ENCODE results near the gene CLPSL2. TPM values are rescaled to one million over a fixed set of nuclear protein-coding genes. Genes with fewer than 3 reads are reported as not detected.
A peak's percentile ranks its signal among the peaks of the same experiment; 100 is the strongest.

The CLPSL2 gene
- total RNA-seq, 2 experiments from 2014 or later = not detected

DNA sequence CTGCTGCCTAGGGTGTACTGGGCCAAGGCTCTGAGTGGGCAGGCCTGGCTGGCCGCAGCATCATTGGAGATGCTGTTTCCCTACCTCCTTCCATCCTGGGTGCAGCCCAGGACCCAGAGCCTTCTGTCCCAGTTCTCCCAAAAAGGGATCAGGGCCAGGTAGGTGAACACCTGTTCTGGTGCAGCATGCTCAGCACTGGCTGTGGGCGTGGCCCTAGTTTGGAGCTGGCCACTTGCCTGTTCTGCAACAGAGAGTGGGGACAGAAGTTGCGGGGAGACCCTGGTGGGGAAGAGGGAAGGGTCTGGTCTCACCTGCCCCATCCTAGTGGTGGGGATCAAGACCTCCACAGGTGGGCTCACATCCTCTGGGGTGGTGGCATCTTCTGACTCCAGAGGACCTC, 40.9 kb upstream of the CLPSL2 start:
- H3K4me3 Mint-ChIP-seq = no peak overlapping the region
- H3K27me3 Mint-ChIP-seq (ENCODE audit: low read depth) = no peaks in the 10 kb centered on the region
- DNase-seq = no peak
- H3K36me3 Mint-ChIP-seq (ENCODE audit: low read depth) = no peaks in the 10 kb centered on the region
- no peaks in the 10 kb centered on the region for H3K9me3 Mint-ChIP-seq
- intact Hi-C loops (cut with micrococcal nuclease) = loop anchor here (5.0 kb wide), 1 partner anchor 268 kb away; the partner anchor contains the start of gene RPL10A
- no peak overlapping the region for H3K27ac Mint-ChIP-seq
- peaks cover 58% of the 10 kb centered on the region for H3K4me1 Mint-ChIP-seq (ENCODE audit: low read depth)
- CTCF ChIA-PET = interaction anchor here (0.6 to 6.1 kb wide), 22 partner anchors 9 to 317 kb away, joined by 3 to 207 read pairs (median 16); no protein-coding TSS in a partner anchor

DNA sequence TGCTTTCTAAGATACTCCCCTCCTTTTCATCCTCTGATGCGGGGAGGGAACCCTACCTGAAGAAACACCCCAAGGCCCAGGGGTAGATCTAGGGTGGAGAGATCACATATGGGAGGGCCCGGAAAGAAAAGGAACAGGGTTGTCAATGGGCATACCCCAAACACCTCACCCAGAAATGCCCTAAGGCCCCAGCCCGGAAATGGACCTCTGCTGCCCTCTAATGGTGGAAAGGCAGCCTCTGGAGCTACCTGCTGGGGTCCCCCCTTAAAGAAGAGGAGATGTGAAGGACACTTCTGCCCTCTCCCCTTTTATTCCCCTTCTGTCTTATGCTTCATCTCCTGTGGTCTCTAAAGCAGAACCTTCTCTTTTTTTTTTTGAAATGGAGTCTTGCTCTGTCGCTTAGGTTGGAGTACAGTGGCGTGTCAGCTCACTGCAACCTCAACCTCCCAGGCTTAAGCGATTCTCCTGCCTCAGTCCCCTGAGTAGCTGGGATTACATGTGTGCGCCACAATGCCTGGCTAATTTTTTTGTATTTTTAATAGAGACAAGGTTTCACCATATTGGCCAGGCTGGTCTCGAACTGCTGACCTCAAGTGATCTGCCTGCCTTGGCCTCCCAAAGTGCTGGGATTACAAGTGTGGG, 40.0 kb upstream of the CLPSL2 start:
- Mint-ChIP-seq H3K4me3 (no peak overlapping the region), H3K36me3 (ENCODE audit: low read depth) (no peaks in the 10 kb centered on the region), H3K27me3 (ENCODE audit: low read depth) (no peaks in the 10 kb centered on the region), H3K4me1 (ENCODE audit: low read depth) (peaks cover 52% of the 10 kb centered on the region), H3K27ac (no peak overlapping the region), H3K9me3 (no peaks in the 10 kb centered on the region)
- peak; percentile 93 for DNase-seq
- CTCF ChIA-PET = interaction anchor here (0.6 to 6.1 kb wide), 51 partner anchors 10 to 395 kb away, joined by 3 to 207 read pairs (median 5); partner anchors contain the start of gene TEAD3
- intact Hi-C loops (cut with micrococcal nuclease) = loop anchor here (1.0 to 5.0 kb wide), 5 partner anchors 48 to 394 kb away; partner anchors contain the start of genes FKBP5, PPARD and RPL10A

DNA sequence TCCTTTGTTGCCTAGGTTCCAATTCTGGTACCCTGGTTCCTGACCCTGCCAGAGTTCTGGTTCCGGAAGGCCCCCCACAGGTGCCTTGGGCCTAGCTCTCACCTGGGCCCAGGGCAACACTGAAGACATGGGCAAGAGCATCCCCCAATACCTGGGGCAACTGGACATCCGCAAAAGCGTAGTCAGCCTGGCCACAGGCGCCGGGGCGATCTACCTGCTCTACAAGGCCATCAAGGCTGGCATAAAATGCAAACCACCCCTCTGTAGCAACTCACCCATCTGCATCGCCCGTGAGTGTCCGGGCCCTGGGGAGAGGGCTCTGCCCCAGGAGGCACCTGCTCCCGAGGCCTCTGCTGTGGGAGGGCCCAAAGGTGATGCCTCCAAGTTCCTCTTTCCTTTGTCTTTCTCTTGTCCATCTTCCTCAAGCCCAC, 39.4 kb upstream of the CLPSL2 start, which contains the start of gene ARMC12:
Gene ARMC12 (plus strand): TSS at position 51 of the 431 bp plus-strand sequence. CDS start 77 bp downstream, at position 128.
- H3K36me3 Mint-ChIP-seq (ENCODE audit: low read depth) = no peaks in the 10 kb centered on the region
- H3K27ac Mint-ChIP-seq = peak within 1 kb of the TSS; percentile 77
- no peak for DNase-seq
- no peaks in the 10 kb centered on the region for H3K27me3 Mint-ChIP-seq (ENCODE audit: low read depth)
- CTCF ChIA-PET = interaction anchor here (0.5 to 6.1 kb wide), 58 partner anchors 8 to 505 kb away, joined by 3 to 207 read pairs (median 5); partner anchors contain the start of gene TEAD3
- no peaks in the 10 kb centered on the region for H3K9me3 Mint-ChIP-seq
- peak within 1 kb of the TSS; percentile 29 for H3K4me3 Mint-ChIP-seq
- intact Hi-C loops (cut with micrococcal nuclease) = loop anchor here (1.0 to 5.0 kb wide), 9 partner anchors 48 to 440 kb away; partner anchors contain the start of genes DEF6, FKBP5, PPARD and RPL10A
- peaks cover 52% of the 10 kb centered on the region for H3K4me1 Mint-ChIP-seq (ENCODE audit: low read depth)

DNA sequence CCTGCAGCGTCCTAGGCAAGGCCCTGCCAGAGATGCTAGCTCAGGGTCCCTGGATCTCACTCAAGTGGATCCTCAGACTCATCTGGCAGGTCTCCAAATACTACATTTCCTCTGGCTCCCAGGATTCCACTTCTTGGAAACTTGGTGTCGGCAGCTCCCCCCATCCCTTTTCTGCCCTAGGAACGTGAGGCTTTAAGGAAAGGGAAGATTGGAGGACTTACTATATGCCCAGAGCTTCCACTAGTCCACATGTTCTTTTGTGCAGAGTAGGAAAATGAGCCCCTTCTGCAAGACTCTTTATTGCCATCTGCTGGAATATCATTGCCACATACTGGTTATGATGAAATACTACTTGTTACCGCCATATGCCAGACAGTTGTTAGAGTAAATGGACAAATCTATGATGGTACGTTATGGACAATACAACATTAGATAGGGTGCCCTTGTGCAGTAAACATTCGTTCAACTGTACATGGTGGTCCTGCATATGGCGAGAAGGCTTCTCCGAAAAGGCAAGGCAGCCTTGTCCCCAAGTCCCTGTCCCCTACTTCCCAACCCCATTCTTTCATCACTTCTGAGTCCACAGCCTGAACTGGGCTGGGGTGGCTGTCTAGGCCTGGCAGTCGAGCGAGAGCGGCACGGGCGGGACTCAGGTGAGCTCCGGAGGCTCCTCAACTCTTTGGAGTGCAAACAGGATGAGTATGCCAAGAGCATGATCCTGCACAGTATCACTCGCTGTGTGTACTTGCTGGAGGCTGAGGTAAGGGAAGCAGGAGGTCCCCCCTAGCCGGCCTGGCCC, 38.8 kb upstream of the CLPSL2 start:
- Mint-ChIP-seq H3K9me3 (no peaks in the 10 kb centered on the region), H3K36me3 (ENCODE audit: low read depth) (no peaks in the 10 kb centered on the region), H3K27me3 (ENCODE audit: low read depth) (no peaks in the 10 kb centered on the region), H3K4me1 (ENCODE audit: low read depth) (peaks cover 47% of the 10 kb centered on the region), H3K4me3 (peak overlapping the region; percentile 29), H3K27ac (peak overlapping the region; percentile 77)
- no peak for DNase-seq
- intact Hi-C loops (cut with micrococcal nuclease) = loop anchor here (1.0 to 5.0 kb wide), 7 partner anchors 49 to 440 kb away; partner anchors contain the start of genes DEF6, FKBP5, PPARD and RPL10A
- CTCF ChIA-PET = interaction anchor here (0.5 to 6.1 kb wide), 48 partner anchors 9 to 505 kb away, joined by 3 to 207 read pairs (median 5); partner anchors contain the start of gene TEAD3

DNA sequence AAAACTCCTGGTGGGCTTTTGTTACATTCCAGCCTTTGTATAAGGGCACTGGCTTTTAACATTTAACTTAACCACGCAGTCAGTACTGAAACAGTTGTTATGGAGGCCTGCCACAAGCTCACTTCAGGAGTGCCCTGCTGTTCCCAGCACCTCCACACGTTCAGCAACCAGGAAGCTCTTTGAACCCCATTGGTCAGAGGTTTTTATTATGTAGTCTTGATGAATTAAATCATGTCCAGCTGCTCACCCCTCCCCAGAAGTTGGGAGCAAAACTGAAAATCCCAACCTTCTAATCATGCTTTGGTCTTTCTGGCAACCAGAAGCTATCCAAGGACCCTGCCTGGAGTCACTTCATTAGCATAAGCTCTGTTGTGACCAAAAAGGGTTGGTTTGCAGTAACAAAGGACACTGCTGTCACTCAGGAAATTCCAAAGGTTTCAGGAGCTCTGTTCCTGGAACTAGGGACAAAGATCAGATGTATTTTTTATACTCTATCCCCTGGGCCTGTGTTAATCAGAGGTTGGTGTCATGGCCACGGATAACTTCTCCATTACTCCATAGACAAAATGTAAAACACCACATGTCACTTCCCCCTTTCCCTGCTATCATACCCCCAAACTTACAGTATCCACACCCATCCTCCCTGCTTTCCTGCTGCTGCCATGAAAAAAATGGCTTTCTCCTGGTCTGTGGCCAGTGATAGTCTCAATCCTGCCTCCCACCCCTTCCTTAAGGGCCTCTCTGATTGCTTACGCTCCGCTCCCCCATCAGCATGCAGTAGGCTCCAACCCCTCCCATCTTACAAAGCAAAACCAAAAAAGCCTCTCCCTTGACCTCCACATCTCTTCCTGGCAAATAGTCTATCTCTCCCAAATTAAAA, 36.5 kb upstream of the CLPSL2 start:
- H3K27ac Mint-ChIP-seq = no peak overlapping the region
- H3K36me3 Mint-ChIP-seq (ENCODE audit: low read depth) = no peaks in the 10 kb centered on the region
- H3K4me1 Mint-ChIP-seq (ENCODE audit: low read depth) = peaks cover 24% of the 10 kb centered on the region
- no peaks in the 10 kb centered on the region for H3K9me3 Mint-ChIP-seq
- DNase-seq = no peak
- CTCF ChIA-PET = interaction anchor here (0.6 to 6.1 kb wide), 4 partner anchors 28 to 217 kb away, joined by 3 to 207 read pairs (median 62); no protein-coding TSS in a partner anchor
- no peaks in the 10 kb centered on the region for H3K27me3 Mint-ChIP-seq (ENCODE audit: low read depth)
- intact Hi-C loops (cut with micrococcal nuclease) = loop anchor here (5.0 kb wide), 1 partner anchor 273 kb away; the partner anchor contains the start of gene RPL10A
- H3K4me3 Mint-ChIP-seq = no peak overlapping the region

DNA sequence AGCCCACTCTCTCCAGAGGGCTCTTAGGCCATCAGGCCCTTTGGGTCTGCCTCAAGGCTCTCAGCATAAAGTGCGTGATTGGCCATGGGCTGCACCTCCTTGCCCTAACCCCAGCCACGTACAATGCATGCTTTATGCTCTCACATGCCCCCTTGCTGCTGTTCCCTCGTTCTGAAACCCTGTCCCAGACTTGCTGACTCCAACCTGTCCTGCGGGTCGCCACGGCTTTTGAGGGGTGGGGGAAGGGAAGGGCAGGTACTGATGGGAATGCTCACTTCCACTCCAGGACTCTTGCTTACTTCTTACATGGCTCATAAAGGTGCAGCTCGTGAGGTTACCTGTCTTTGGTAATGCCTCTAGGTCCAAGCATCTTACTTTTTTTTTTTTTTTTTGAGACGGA, 33.6 kb upstream of the CLPSL2 start:
- intact Hi-C loops (cut with micrococcal nuclease) = no loop called here
- peaks cover 3% of the 10 kb centered on the region for H3K9me3 Mint-ChIP-seq
- CTCF ChIA-PET = interaction anchor here (0.7 to 1.1 kb wide), 3 partner anchors 33 to 220 kb away, joined by 3 to 6 read pairs (median 4); no protein-coding TSS in a partner anchor

DNA sequence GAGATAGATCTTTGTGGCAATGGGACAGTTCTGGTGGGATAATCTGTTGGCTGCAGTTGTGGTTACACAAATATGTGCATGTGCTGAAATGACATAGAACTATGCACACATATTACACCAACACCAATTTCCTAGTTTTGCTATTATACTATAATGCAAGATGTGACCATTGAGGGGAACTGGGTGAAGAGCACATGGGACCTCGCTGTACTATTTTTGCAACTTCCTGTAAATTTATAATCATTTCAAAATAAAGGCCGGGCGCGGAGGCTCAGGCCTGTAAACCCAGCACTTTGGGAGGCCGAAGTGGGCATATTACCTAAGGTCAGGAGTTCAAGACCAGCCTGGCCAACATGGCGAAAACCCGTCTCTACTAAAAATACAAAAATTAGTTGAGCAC, 30.9 kb upstream of the CLPSL2 start:
- H3K36me3 Mint-ChIP-seq (ENCODE audit: low read depth) = no peaks in the 10 kb centered on the region
- no peak overlapping the region for H3K27ac Mint-ChIP-seq
- CTCF ChIA-PET = no interaction called here
- H3K4me3 Mint-ChIP-seq = no peak overlapping the region
- DNase-seq = no peak
- intact Hi-C loops (cut with micrococcal nuclease) = no loop called here
- peaks cover 5% of the 10 kb centered on the region for H3K9me3 Mint-ChIP-seq
- no peaks in the 10 kb centered on the region for H3K4me1 Mint-ChIP-seq (ENCODE audit: low read depth)
- H3K27me3 Mint-ChIP-seq (ENCODE audit: low read depth) = no peaks in the 10 kb centered on the region

More for the DNA sequence above, 33.6 kb upstream of the CLPSL2 start:
- no peaks in the 10 kb centered on the region for H3K36me3 Mint-ChIP-seq (ENCODE audit: low read depth)
- no peaks in the 10 kb centered on the region for H3K4me1 Mint-ChIP-seq (ENCODE audit: low read depth)
- no peak overlapping the region for H3K4me3 Mint-ChIP-seq
- DNase-seq = no peak
- no peaks in the 10 kb centered on the region for H3K27me3 Mint-ChIP-seq (ENCODE audit: low read depth)
- no peak overlapping the region for H3K27ac Mint-ChIP-seq

DNA sequence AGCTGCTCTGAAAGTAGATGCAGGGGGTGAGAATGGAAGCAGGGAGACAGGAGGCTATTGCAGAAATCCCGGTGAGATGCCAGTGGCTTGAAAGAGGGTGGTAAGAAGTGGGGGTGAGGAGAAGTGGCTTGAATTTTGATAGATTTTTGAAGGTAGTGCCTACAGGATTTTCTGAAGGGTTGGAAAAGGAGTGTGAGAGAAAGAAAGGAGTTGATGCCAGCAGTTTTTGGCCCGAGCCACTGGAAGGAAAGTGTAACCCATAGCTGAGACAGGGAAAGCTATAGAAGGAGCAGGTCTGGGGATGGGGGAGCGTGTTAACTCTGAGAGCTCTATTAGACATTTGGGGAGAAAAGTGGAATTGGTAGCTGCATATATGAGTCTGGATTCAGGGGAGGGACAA, 29.9 kb upstream of the CLPSL2 start:
- no peak overlapping the region for H3K27ac Mint-ChIP-seq
- intact Hi-C loops (cut with micrococcal nuclease) = no loop called here
- CTCF ChIA-PET = interaction anchor here (1.0 to 1.1 kb wide), 2 partner anchors 9 to 195 kb away, joined by 3 to 4 read pairs; partner anchors contain the start of gene ARMC12
- no peak for DNase-seq
- H3K36me3 Mint-ChIP-seq (ENCODE audit: low read depth) = no peaks in the 10 kb centered on the region
- H3K9me3 Mint-ChIP-seq = peaks cover 5% of the 10 kb centered on the region
- peaks cover 8% of the 10 kb centered on the region for H3K4me1 Mint-ChIP-seq (ENCODE audit: low read depth)
- no peak overlapping the region for H3K4me3 Mint-ChIP-seq
- no peaks in the 10 kb centered on the region for H3K27me3 Mint-ChIP-seq (ENCODE audit: low read depth)

DNA sequence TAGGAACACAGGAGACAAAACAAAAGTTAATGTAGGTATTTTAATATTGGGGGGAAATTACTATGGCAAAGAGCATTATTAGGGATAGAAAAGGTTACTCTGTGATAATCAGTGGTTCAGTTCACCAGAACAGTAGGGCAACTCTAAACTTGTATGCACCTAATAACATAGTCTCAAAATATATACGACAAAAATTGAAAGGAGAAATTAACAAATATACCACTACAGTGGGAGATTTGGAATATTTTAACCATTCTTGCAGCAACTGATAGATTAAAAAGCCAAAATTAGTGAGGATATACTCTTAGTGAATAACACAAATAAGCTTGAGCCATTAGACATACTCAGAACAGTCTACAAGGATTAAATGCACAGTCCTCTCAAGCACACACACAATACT, 28.5 kb upstream of the CLPSL2 start:
- Mint-ChIP-seq H3K27me3 (ENCODE audit: low read depth) (no peaks in the 10 kb centered on the region), H3K4me3 (no peak overlapping the region), H3K4me1 (ENCODE audit: low read depth) (peaks cover 14% of the 10 kb centered on the region), H3K9me3 (peaks cover 5% of the 10 kb centered on the region), H3K27ac (no peak overlapping the region), H3K36me3 (ENCODE audit: low read depth) (no peaks in the 10 kb centered on the region)
- CTCF ChIA-PET = no interaction called here
- intact Hi-C loops (cut with micrococcal nuclease) = no loop called here
- DNase-seq = no peak

DNA sequence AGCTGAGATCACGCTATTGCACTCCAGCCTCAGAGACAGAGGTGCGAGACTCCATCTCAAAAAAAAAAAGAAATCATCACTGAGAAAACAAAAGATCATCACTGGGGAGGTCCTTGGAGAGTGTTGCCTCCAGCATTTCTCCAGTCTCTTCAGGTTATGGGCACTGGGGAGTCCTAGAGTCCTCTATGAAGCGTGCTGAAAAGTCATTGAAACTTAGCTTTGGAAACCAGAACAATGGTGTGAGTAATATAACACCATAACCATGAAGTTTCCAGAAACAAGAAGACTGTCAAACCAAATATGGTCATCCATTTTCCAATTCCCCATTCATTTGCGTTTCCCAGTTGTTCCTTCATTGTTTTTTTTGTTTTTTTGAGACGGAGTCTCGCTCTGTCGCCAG, 25.8 kb upstream of the CLPSL2 start:
- H3K27ac Mint-ChIP-seq = no peak overlapping the region
- H3K4me1 Mint-ChIP-seq (ENCODE audit: low read depth) = peaks cover 14% of the 10 kb centered on the region
- H3K9me3 Mint-ChIP-seq = peaks cover 5% of the 10 kb centered on the region
- CTCF ChIA-PET = interaction anchor here (0.8 to 1.6 kb wide), 2 partner anchors 166 to 227 kb away, joined by 4 to 6 read pairs; no protein-coding TSS in a partner anchor
- H3K27me3 Mint-ChIP-seq (ENCODE audit: low read depth) = no peaks in the 10 kb centered on the region
- H3K36me3 Mint-ChIP-seq (ENCODE audit: low read depth) = no peaks in the 10 kb centered on the region
- H3K4me3 Mint-ChIP-seq = no peak overlapping the region
- intact Hi-C loops (cut with micrococcal nuclease) = loop anchor here (5.0 kb wide), 1 partner anchor 228 kb away; no protein-coding TSS in a partner anchor
- no peak for DNase-seq

DNA sequence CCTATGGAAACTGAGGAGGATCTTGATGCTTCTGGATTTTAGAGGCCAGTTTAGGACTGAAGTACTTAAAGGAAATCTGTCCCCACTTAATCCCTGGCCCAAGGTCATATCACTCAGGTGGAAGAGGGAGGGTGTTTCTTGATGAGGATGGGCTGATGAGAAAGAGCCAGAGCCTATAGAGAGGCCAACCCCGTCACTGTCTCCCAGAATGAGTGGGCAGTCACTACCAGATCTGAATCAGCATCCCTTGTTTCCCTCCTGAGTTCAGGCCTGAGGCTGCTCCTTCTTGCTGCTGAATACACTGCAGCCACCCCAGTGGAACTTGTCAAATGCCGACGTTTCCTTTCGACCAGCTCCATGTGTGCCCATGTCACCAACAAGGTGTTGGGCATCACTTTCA, 24.8 kb upstream of the CLPSL2 start:
- DNase-seq = peak; percentile 66
- H3K27me3 Mint-ChIP-seq (ENCODE audit: low read depth) = no peaks in the 10 kb centered on the region
- intact Hi-C loops (cut with micrococcal nuclease) = loop anchor here (5.0 kb wide), 1 partner anchor 229 kb away; no protein-coding TSS in a partner anchor
- H3K4me3 Mint-ChIP-seq = no peak overlapping the region
- CTCF ChIA-PET = no interaction called here
- peaks cover 5% of the 10 kb centered on the region for H3K9me3 Mint-ChIP-seq
- H3K4me1 Mint-ChIP-seq (ENCODE audit: low read depth) = peaks cover 14% of the 10 kb centered on the region
- no peaks in the 10 kb centered on the region for H3K36me3 Mint-ChIP-seq (ENCODE audit: low read depth)
- H3K27ac Mint-ChIP-seq = no peak overlapping the region

All from activated naive CD4-positive, alpha-beta T cell treated with anti-CD3 and anti-CD28 coated beads for 36 hours (primary cell).